Tibial nerve (tissue), 3 donors: ENCODE measurements around the gene ASIC4.

ENCODE experiments used
- POLR2A ChIP-seq, 2 donors: fragments of 450-650 bp; IDR thresholded peaks; one replicate each; pipeline ENCODE4 v1.6.1; 2017; ENCODE audit warnings: antibody characterized with exemption in 2 of 2, mild to moderate bottlenecking in 2 of 2, moderate library complexity in 2 of 2
- TF ChIP-seq, protein P1 (sequence below), 5 experiments: fragments of 200-600 bp in 3 of 5; fragments of 450-650 bp in 2 of 5; sonication (generic) in 3 of 5; IDR thresholded peaks; one replicate each; pipeline ENCODE4 v1.5.1; 2016 to 2019; ENCODE audit warnings: antibody characterized with exemption in 5 of 5, mild to moderate bottlenecking in 3 of 5, moderate library complexity in 2 of 5

DNA sequence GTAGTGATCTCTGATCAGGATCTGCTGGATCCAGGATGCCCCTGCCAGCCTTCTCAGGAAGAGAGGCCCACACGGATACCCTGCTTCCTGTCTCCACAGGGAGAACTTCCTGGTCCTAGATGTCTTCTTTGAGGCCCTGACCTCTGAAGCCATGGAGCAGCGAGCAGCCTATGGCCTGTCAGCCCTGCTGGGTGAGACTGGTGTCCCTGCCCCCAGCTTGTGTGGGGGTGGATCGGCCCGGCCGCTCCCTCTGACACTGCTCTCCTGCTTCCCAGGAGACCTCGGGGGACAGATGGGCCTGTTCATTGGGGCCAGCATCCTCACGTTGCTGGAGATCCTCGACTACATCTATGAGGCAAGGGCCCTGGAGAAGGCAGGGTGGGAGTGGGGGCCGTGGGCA lies 22.7 kb downstream of the ASIC4 start:
- no peak for TF ChIP-seq POLR2A (IDR thresholded peaks at IDR 0.05)
- TF ChIP-seq, protein P1, sequence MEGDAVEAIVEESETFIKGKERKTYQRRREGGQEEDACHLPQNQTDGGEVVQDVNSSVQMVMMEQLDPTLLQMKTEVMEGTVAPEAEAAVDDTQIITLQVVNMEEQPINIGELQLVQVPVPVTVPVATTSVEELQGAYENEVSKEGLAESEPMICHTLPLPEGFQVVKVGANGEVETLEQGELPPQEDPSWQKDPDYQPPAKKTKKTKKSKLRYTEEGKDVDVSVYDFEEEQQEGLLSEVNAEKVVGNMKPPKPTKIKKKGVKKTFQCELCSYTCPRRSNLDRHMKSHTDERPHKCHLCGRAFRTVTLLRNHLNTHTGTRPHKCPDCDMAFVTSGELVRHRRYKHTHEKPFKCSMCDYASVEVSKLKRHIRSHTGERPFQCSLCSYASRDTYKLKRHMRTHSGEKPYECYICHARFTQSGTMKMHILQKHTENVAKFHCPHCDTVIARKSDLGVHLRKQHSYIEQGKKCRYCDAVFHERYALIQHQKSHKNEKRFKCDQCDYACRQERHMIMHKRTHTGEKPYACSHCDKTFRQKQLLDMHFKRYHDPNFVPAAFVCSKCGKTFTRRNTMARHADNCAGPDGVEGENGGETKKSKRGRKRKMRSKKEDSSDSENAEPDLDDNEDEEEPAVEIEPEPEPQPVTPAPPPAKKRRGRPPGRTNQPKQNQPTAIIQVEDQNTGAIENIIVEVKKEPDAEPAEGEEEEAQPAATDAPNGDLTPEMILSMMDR (IDR thresholded peaks at IDR 0.05) = no peak
